HG02840 (cell line): ENCODE measurements around the gene KCNMA1.

Source experiments
- ATAC-seq: cut with Tn5 transposase; IDR thresholded peaks from one replicate; pipeline ENCODE4 v1.9.1; 2021; ENCODE audit warnings: mild to moderate bottlenecking, moderate library complexity, moderate number of reproducible peaks; ENCODE audit not compliant: unreplicated experiment, low FRiP score

Gene KCNMA1

DNA sequence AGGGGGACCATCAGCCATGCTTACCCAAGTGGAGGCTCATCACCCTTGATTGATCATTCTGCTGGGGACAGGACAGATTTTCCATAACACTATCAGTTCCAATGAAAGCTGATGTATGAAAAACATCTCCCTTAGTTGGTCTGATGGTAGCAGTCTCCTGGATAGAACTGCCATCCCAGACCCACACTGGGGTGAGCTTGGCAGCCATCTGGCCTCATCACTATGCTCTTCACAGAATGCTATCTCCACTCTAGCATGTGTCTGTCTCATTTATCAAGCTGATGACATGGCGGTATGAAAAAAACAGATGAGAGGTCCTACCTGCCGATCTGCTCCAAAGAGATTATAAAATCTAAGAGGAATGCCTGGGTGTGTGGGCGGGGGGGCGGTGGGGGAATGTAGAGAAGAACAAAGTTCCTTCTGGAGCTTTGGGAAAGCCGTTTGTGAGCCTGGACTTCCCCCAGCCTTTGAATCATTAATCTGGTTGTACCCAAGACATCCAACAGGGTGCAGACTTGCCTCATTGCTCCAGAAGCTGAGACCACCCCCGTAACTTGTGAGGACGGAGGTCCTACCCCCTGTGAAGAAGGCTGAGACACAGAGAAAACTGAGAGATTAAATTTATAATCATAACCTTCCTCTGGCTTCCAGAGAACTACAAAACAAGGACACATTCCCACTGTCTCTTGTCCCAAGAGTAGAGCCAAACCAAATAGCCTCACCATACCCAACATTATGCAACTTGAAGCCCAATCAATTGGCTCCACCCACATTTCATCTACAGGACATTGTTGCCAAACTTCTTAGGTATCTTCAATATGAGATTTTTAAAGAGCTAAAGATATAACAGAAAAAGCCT is 340.8 kb downstream of the KCNMA1 start:
- ATAC-seq, result no peak

DNA sequence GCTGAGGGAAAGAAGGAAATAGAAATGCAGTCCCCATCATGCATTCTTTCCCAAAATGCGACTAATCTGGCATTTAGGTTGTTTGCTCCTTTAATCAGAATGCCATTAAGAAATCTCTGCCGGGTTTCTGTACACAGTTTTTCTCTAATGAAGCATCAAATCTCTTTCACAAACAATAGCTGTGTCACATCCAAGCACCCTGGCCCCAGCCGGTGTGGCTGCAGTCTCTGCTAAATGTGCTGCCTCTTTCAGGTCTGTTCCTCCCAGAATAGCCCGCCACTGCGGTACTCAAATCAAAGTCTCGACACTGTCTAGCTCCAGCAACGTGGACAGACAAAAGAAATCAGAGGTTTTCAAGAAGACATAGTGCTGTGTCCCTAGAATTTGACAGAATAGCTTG is 343.8 kb downstream of the KCNMA1 start:
- ATAC-seq, result no peak

DNA sequence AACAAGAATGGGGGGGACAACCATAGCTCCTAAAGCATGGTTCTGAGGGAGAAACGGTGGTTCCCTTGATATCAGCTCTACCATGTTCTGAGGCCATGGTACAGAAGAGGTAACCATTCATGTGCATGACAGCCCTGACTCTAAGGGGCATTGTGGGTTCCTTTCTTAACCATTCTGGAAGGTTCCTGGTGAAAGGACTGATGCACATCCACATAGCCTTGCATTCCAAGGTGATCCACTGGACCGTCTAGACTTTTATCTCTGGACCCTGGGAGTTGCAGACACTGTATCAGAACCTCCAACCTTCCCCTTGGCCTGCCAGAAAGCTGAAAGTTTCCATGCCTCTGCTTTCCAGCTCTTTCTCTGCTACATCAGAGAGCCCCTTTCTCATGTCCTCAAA is 344.3 kb downstream of the KCNMA1 start:
- ATAC-seq, result no peak

DNA sequence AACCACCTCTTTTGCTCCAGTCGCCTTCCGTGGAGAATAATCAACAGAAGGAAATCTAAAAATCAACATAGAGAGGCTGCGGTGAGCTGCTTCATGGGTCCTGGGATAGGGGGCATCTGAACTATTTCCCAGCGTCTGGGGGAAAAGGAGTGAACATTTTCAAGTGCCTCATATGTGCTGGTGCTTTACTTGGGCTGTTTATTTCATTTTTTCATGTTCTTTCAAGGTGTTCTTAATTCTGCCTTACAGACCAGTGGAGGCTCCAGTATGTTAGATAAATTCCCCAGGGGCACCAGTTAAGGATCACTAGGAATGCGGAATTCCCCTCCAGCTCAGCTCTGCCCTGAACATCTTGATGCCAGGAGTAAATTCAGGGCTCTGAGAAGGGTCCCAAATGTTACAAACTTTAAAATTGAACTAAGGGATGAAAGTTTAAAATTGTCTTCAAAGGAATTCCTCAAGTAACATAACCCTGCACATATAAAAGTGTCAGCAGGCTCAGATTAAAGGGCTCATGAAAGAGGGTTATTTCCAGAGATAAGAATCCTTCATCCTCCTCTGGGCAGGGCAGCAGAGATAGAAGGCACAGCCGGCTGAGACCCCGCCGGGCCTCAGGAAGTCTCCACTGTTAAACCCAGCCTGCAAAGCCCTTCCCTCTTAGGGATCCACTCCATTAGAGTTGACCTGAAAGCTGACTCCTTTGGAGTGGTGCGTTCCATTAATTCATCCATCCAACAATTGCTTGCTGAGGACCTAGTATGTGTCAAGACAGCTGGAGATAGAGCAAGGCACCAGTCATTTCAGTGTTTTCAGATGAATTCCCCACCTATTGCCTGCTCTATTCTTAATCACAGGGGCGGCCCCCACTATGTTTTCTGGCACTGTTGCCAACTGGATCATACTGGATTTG is 345.8 kb downstream of the KCNMA1 start:
- ATAC-seq, result no peak

DNA sequence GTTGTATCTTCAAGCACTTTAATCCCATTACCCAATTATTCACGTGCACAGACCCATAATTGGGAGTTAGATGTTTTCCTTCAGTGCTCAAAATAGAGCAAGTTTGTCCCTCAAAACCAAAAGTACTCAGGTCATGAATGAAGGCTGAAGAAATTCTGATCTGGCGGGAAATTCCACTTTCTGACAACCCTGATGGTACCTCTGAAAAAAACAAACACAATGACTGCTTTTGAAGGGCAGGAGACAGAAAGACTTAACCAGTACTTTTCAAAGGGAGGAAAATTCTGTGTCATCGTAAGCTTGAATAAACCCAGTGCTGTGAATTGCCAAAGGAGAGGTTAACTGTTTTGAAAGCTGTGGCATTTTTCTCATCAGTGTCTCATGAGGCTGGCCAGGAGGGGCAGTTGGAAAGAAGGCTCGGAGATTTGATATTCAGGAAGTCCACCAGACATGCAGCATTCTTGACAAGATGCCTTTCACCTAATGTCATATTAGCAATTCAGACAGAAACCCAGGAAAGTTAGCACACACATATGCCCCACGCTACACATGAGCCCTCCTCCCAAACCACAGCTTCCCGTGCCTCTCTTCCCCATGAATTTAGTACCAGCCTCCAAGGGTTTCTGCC is 347.0 kb downstream of the KCNMA1 start:
- ATAC-seq, result no peak

DNA sequence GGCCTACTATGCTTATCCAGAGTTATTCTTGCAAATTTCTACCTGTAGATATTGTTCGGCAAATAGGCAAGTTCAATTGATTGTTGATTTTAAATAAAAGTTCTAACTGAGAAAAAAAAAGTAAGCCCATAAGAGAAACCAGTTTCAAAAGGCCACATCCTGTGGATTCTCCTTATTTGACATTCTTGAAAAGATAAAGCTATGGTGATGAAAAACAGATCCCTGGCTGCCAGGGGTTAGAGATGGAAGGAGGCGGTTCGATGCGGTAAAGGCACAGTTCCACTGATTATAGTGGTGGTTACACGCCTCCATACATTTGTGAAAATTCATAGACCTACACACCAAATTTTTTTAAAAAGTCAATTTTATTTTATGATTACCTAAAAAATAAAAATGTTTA is 347.8 kb downstream of the KCNMA1 start:
- no peak for ATAC-seq

DNA sequence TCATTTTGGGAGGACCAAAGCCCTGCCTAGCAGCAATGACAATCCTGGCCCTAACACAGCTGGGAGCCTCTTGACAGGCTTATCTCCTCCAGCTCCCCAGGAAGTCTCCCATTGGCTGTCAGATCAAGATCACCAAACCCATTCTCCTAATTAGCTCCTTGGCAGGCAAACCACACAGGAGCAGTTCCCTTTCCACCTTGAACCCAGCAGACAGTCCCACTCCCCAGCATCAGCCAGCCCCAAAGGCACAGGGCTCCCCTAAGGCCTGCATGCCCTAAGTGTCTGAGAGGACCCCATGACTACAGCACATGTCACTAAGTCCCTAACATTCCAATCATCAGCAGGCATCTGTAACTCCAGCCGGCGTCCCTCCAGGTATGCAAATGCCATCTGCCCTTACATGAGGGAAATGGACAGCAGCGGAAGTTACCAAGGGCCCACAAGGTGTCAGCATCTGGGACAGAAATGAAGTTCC is 348.5 kb downstream of the KCNMA1 start:
- no peak for ATAC-seq

DNA sequence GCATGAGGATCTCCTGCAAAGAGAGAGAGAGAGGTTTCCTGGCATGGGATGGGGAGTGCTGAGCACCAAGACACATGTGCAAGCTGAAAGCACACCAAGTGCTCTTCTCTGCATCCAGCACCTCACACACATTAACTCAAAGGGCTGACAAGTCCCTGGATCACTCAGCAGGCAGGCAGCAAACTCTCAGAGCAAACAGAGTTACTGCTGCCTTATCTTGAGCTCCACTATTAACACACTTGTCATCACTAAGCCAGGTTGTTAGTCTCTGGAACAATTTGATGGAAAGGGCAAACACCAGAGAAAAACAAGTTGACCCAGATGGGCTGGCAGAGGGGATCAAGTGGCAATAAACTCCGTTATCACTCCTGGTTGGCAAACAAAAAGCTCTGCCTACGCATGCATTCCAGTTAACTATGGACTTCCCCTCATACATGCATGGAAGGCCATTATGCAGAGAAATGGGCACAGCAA is 349.9 kb downstream of the KCNMA1 start:
- ATAC-seq, result no peak

DNA sequence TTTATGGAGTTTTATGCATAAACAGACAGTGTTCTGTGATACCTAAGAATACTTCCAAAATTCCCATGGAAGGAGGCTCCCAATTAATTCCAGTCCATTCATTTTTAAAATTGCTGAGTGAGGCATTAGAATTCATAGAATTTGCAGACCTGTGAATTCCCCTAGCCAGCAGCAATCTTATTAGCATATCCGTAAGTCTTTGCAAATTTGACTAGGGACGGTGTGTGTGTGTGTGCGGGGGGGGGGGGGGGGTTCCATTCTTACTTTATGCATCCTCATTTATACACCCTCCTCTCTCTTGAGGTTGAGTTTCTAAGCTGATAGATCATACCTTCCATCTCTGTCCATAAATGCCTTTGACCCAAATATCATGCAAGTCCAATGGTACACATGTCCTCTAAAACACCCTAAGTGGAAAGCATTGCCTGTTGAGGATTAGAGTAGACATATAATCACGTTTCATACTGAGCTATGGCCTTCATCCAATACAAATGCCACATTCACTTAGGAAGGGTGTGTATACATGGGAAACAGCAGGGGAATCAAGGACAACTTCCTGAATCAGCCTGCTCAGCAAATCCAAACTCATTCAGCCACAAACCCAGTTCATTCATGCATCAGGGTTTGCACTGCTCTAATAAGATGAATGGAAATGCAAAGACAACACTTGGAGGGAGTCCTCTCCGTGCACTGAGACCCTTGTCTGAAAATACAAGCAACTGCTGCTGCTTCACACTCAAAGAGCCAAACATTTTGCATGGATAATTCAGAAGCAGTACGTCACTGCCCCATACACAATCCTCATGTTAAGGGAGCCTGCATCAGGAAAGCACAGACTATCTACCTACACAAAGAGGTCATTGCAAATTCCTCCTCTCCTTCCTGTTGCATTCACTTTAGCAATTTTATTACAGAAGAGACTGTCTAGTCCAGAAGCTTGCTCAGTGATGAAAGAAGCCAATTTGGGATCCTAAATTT is 350.8 kb downstream of the KCNMA1 start:
- ATAC-seq, result no peak

DNA sequence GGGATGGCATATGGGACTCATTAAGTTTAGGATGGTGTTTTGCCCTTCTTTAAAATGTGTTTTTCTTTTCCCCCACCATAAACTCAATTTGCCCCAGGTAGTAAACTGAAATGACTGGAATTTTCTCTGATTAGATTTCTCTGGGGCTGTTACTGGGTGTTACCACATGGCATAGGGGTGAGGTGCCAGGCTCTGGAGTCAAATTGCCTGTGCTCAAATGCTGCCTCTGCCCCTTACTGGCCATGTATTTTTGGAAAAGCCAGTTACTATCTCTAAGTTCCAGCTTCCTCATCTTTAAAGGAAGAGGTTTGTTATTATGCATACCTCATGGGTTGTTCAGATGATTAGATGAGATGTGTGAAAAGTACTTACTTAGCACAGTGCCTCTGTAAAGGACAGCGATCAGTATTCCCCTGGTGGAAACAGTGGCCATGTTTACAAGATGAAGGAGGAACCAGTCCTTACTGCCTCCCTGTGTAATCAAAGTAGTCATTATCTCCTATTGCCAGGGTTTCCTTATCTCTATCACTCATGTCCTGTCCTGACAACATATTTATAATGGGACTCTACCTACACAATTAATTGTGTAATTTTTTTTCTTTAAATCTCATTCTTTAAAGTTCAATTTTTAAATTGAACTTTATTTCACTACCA is 352.0 kb downstream of the KCNMA1 start:
- no peak for ATAC-seq

DNA sequence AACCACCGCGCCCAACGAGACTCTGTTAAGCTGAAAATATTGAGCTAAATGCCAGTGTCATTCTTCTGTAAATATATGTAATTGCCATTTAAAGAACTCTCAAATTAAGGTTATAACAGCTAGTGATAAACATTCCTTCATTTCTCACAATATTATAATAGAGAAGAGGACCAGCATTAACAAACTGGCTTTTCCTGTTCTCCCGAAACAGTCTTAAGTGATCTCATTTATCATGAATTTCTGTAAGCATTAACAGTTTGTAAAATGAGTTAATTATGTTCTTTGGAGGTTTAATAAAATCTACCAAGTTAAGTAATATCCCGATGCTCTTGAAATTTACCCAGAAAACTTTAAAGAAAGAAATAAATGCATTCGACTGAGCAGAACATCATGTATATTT is 352.8 kb downstream of the KCNMA1 start:
- no peak for ATAC-seq

DNA sequence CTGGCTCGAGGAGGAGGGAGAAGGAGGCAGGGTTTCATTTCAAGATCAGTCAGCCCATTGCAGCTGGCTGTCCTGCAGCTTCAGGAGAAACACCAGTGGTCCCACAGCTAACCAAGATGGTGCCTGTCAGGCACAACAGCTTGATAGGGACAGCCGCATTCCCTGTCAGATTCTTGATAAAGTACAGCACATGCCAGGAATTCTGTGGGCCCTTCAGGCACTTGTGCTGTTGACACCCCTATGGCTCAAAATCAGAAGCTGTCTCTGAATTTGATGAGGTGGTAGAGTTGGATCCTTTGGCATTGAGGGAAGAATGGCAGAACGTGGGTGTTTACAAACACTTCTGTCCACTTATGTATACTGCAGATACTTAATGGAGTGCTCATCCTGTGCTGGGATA is 354.3 kb downstream of the KCNMA1 start:
- ATAC-seq, result no peak

DNA sequence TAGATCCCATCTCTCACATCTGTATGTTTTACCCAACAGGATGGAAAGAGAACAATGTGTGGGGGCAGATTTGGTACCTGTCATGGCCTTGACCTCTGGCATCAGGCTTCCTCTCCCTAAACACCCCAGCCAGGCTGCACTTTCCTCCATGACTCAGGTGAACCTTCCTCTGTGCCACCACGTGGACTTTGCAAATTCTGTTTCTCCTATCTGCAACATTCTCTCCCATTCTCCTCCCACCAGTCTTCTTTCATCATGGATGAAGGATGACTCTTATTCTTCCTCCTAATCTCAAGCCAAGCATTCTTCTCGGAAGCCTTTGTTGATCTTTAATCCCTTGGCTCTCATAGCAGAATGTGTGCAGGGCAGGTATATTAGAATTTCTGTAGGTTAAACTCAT is 355.4 kb downstream of the KCNMA1 start:
- no peak for ATAC-seq

DNA sequence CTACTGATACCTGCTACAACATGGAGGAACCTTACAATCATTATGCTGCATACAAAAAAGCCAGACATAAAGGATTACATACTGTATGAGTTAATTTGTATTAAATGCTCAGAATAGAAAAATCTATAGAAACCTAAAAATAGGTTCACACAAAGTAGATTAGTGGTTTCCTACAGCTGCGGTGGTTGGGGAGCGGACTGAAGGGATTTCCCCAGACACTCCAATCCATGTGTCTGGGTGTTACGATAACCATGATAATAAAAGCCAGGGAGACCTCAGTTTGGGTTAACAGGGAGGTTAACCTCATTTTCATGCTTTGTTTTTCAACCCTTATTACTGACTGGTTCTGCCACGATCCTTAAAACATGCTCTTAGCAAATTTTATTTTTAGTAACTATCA is 355.9 kb downstream of the KCNMA1 start:
- no peak for ATAC-seq

DNA sequence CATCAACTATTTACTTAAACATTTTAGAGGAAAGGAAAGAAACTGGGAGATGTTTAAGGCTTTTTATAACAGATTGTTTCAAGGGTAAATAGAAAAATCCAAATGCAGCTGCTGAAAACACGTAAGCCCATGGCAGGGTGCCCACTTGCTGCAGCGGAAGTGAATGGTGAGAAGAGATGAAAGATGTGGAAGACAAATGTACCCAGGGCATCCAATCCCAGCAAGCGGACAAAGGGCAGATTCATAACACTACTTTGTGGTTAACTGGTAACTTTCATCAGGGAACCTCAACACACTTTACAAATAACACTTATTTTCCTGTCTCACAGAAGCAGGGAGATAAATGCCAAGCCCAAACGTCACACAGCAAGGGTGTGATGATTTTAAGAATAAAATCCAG is 358.4 kb downstream of the KCNMA1 start:
- no peak for ATAC-seq

DNA sequence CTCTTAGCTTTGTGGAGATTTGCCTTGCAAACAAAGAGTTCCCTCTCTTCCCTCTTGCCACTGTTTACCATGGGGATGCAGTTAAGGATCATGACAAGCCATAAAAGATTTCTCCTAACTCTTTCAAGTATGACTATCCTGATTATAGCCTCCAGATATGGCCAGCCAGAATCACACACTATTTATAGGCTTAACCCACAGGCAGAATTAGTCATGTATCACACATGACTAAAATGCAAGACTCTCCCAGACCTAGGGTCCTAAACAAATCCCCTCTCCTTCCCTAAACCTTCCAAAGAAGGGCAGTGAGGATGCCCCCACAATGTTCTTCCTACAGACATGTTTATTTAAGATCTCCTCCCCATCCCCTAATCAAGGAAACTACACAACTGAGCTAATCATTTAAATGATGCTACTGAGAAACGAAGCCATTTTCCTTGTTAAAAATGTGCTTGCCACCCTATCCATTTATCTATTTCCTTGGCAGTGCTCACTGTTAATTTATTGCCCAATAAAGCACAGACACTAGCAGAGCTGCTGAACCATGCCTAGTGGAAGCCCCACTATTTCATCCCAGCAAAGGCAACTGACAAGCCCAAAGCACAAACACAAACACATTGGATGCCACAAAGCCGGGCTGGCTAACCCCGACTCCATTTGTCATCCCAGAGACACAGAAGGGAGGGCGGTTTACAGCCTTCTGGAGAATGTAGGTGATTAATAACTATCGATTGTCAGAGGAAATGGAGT is 363.4 kb downstream of the KCNMA1 start:
- no peak for ATAC-seq

DNA sequence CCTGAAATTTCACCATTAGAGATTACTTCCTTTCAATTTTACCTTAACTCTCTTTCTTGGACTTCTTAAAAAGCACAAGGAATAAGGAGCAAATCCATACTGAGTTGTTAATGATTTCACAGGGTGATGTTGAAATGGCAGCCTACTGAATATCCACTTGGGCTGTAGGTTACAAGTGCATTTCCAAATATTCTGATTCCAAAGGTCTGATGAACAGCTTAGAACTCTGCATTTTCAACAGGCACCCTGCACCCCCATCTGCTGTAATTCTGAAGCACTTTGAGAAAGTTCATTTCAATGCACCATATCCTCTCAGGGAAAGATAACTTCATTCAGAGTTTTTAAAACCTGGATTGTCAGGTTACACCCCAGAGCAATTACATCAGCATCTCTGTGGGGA is 368.4 kb downstream of the KCNMA1 start:
- no peak for ATAC-seq

DNA sequence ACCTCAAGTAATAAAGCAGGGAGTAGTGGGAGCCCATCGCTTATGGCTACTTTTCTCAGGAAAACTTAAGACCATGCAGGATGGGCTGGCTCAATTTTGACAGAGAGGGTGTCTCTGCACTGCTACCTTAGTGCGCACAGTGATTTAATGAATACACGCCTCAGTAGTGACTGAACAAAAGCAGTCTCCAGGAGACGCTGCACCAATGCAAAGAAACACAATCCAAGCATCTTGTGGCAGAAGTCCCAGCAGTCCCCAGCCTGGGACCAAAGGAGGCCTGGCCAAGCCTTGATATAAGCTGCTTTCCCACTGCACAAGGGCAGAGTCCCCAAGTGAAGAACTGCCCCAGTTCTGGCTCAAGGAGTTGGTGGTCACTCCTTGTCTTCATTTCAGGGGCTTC is 368.9 kb downstream of the KCNMA1 start:
- ATAC-seq, result no peak
